ENCODE data around the gene RNF44.
A peak's percentile ranks its signal among the peaks of the same experiment; 100 is the strongest.
"Not testable (repeated sequence)": the region's sequence is repeated elsewhere in the genome, so short reads cannot be mapped to it uniquely, and the experiment has no call there.

Gene RNF44

GRCh38 chr5:176550937-176551336, 13.7 kb upstream of the RNF44 start:
- DNase-seq = not testable (repeated sequence)

GRCh38 chr5:176550275-176550831, 13.2 kb upstream of the RNF44 start:
- DNase-seq = no peak

- DNase-seq = no peak
Measured at GRCh38 chr5:176549871-176550270, 12.7 kb upstream of the RNF44 start.

GRCh38 chr5:176548967-176549444, 11.8 kb upstream of the RNF44 start, which contains the start of gene CDHR2:
Gene CDHR2 (plus strand): TSS chr5:176549342. CDS start chr5:176565353, 16,011 bp downstream.
- no peak for DNase-seq

GRCh38 chr5:176547802-176548201, 10.6 kb upstream of the RNF44 start:
- DNase-seq = no peak

GRCh38 chr5:176545737-176546509, 8.7 kb upstream of the RNF44 start:
- no peak for DNase-seq

- no peak for DNase-seq
Measured at GRCh38 chr5:176545388-176545736, 8.2 kb upstream of the RNF44 start.

GRCh38 chr5:176543428-176544182, 6.4 kb upstream of the RNF44 start:
- peak; percentile 36 for DNase-seq

GRCh38 chr5:176542596-176543427, 5.6 kb upstream of the RNF44 start:
- DNase-seq = no peak

- peak; percentile 62 for DNase-seq
Measured at GRCh38 chr5:176542135-176542595, 5.0 kb upstream of the RNF44 start.

GRCh38 chr5:176541338-176542134, 4.3 kb upstream of the RNF44 start:
- peak; percentile 58 for DNase-seq

GRCh38 chr5:176540956-176541337, 3.7 kb upstream of the RNF44 start:
- DNase-seq = no peak

- no peak for DNase-seq
Measured at GRCh38 chr5:176540476-176540899, 3.3 kb upstream of the RNF44 start.

- no peak for DNase-seq
Measured at GRCh38 chr5:176538989-176539384, 1.8 kb upstream of the RNF44 start.

- DNase-seq = no peak
Measured at GRCh38 chr5:176538230-176538988, 1.2 kb upstream of the RNF44 start.

GRCh38 chr5:176537554-176538229, 490 bp upstream of the RNF44 start:
- peak; percentile 96 for DNase-seq

GRCh38 chr5:176536132-176536901, 885 bp downstream of the RNF44 start:
- peak; percentile 64 for DNase-seq

GRCh38 chr5:176535664-176536131, 1.5 kb downstream of the RNF44 start:
- no peak for DNase-seq

- DNase-seq = no peak
Measured at GRCh38 chr5:176535101-176535663, 2.0 kb downstream of the RNF44 start.
